ENCODE results near the gene PARP15.
"Not testable (repeated sequence)": the region's sequence is repeated elsewhere in the genome, so short reads cannot be mapped to it uniquely, and the experiment has no call there.

Gene PARP15

DNA sequence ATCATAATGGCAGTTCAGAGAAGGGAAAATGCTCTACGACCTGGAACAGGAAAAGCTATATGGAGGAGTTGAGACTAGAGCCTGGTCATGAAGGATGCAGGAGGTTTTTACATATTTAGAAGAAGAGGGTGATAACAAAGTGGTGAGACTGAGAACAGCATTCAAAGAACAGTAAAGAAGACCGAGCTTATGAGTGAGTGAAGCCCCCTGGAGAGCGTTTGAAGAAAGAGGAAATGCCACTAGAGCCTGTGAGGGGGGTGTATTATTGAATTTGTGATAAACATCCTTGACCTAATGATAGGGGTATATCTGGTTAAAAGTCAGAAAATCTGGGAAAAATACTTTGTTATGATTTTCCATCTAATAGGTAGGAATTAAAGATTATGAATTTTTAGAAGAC is 17.5 kb upstream of the PARP15 start:
- DNase-seq (ENCODE audit: low read depth): no peak
- no peak overlapping the region for H3K4me3 ChIP-seq (ENCODE audit: low read length)
- TF ChIP-seq, protein P1, sequence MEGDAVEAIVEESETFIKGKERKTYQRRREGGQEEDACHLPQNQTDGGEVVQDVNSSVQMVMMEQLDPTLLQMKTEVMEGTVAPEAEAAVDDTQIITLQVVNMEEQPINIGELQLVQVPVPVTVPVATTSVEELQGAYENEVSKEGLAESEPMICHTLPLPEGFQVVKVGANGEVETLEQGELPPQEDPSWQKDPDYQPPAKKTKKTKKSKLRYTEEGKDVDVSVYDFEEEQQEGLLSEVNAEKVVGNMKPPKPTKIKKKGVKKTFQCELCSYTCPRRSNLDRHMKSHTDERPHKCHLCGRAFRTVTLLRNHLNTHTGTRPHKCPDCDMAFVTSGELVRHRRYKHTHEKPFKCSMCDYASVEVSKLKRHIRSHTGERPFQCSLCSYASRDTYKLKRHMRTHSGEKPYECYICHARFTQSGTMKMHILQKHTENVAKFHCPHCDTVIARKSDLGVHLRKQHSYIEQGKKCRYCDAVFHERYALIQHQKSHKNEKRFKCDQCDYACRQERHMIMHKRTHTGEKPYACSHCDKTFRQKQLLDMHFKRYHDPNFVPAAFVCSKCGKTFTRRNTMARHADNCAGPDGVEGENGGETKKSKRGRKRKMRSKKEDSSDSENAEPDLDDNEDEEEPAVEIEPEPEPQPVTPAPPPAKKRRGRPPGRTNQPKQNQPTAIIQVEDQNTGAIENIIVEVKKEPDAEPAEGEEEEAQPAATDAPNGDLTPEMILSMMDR (conservative IDR thresholded peaks at IDR 0.05; ENCODE audit: low read depth, low read length): no peak

DNA sequence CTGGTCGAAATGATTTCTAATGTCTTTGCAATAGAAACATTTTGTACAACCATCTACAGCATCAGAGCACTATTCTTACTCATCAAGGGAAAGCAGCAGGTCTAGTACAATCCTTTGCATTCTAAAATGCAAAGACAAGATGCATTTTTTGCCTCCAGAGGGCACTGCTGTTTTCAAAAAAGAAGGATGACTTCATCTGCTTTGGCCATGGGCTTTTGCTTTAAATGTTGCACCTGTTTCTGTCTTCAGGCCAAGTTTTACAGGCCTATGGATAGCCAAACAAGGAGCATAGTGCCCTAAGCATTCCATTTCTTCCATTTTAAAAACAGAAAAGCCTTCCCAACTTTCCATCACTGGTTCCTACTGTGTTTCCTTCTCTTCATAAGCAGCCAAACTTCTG is 16.8 kb upstream of the PARP15 start:
- H3K4me3 ChIP-seq (ENCODE audit: low read length): no peak overlapping the region
- TF ChIP-seq, protein P1 (conservative IDR thresholded peaks at IDR 0.05; ENCODE audit: low read depth, low read length): peak; percentile 70
- no peak for DNase-seq (ENCODE audit: low read depth)

GRCh38 chr3:122562923-122563716 is 14.3 kb upstream of the PARP15 start:
- TF ChIP-seq, protein P1 (conservative IDR thresholded peaks at IDR 0.05; ENCODE audit: low read depth, low read length): no peak
- no peak for DNase-seq (ENCODE audit: low read depth)
- peak overlapping the region; percentile 72 for H3K4me3 ChIP-seq (ENCODE audit: low read length)

DNA sequence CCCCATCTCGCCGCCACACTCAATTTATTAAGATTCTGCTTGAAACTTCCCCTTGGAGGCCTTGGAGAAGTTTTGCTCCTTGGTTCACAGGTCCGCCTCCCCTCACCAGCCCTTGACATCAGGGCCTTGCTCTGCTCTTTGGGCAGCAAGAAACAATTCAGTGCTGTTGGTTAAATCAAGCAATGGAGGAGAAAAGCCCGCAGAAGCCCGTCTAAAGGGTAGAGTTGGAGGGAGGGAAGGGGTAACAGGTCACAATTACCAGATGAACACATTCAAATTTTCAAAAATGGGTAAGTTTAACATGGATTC is 13.8 kb upstream of the PARP15 start:
- TF ChIP-seq, protein P1 (conservative IDR thresholded peaks at IDR 0.05; ENCODE audit: low read depth, low read length): no peak
- H3K4me3 ChIP-seq (ENCODE audit: low read length): peak overlapping the region; percentile 72
- DNase-seq (ENCODE audit: low read depth): no peak

GRCh38 chr3:122564155-122564912 is 13.1 kb upstream of the PARP15 start, which contains the start of the genes DTX3L and PARP9:
DTX3L (plus strand) TSS chr3:122564338; CDS start chr3:122564427, 89 bp downstream.
PARP9 (minus strand) TSS chr3:122564300; CDS start chr3:122559620, 4,680 bp downstream.
- peak within 1 kb of the TSS; percentile 72 for H3K4me3 ChIP-seq (ENCODE audit: low read length)
- TF ChIP-seq, protein P1 (conservative IDR thresholded peaks at IDR 0.05; ENCODE audit: low read depth, low read length): no peak
- DNase-seq (ENCODE audit: low read depth): no peak

GRCh38 chr3:122568131-122568530 is 9.3 kb upstream of the PARP15 start:
- DNase-seq (ENCODE audit: low read depth); H3K4me3 ChIP-seq (ENCODE audit: low read length): not testable (repeated sequence)

- TF ChIP-seq, protein P1 (conservative IDR thresholded peaks at IDR 0.05; ENCODE audit: low read depth, low read length): no peak
- H3K4me3 ChIP-seq (ENCODE audit: low read length): no peak overlapping the region
- no peak for DNase-seq (ENCODE audit: low read depth)
Measured at GRCh38 chr3:122568755-122569154, 8.7 kb upstream of the PARP15 start.
